Neural cell (in vitro differentiated cells): ENCODE data around the gene HOXC13.

Source experiments
- EZH2 ChIP-seq: fragments of 200-600, 300-800 bp; shearing (Covaris generic), sonication (generic); IDR thresholded peaks from 2 replicates; pipeline ENCODE4 v1.6.1; 2014; ENCODE audit warnings: antibody characterized with exemption, low read length, borderline replicate concordance, mild to moderate bottlenecking; ENCODE audit not compliant: insufficient read depth, poor library complexity, severe bottlenecking
- RAD21 ChIP-seq: fragments of 450-650 bp; conservative IDR thresholded peaks from 2 replicates; pipeline ENCODE4 v1.6.1; 2014; ENCODE audit warnings: antibody characterized with exemption, mild to moderate bottlenecking, moderate library complexity
- TF ChIP-seq, protein P1 (sequence below): fragments of 450-650 bp; IDR thresholded peaks from 2 replicates; pipeline ENCODE4 v1.5.1; 2014; ENCODE audit warnings: antibody characterized with exemption, mild to moderate bottlenecking, moderate library complexity; ENCODE audit not compliant: poor library complexity, severe bottlenecking

DNA sequence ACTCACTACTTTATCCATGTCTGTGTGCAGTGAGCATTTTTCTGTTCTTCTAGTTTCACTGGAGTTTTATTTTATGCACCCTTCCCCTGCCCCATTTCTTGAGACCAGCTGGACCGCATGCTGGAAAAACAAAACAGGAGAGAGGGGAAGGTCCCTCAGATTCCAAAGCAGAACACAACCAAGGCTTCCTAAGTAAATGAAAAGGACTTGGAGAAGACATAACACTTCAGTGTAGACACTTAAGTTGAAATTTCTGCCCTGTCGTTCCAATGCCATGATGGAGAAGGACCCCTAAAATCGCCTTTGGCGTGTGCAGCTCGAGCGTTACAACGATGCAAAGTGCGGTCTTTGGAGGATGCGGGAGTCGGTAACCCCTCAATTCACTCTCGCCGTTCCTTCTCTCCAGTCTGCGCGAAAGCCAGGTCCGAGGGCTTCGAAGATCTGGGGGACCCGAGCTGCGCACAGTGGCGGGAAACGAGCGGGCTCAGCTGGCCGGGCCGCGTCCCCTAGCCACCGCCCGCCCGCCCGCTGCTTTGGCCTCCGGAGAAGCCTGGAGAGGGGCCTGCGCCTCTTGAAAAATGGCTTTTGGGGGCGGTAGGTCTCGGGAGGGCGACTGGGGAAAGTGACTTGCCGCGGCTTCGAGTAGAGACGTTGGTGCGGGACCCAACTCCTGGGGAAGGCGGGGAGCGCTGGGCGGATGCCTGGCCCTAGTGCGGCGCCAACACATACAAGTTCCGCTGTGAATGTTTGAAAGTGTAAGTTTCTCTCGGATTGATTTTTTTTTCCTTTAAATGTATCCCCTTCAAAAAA is 11.2 kb upstream of the HOXC13 start:
- no peak for TF ChIP-seq EZH2
- no peak for TF ChIP-seq RAD21
- TF ChIP-seq, protein P1, sequence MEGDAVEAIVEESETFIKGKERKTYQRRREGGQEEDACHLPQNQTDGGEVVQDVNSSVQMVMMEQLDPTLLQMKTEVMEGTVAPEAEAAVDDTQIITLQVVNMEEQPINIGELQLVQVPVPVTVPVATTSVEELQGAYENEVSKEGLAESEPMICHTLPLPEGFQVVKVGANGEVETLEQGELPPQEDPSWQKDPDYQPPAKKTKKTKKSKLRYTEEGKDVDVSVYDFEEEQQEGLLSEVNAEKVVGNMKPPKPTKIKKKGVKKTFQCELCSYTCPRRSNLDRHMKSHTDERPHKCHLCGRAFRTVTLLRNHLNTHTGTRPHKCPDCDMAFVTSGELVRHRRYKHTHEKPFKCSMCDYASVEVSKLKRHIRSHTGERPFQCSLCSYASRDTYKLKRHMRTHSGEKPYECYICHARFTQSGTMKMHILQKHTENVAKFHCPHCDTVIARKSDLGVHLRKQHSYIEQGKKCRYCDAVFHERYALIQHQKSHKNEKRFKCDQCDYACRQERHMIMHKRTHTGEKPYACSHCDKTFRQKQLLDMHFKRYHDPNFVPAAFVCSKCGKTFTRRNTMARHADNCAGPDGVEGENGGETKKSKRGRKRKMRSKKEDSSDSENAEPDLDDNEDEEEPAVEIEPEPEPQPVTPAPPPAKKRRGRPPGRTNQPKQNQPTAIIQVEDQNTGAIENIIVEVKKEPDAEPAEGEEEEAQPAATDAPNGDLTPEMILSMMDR, result no peak
